Measurements from ENCODE around the gene RER1. TPM values are rescaled to one million over a fixed set of nuclear protein-coding genes. Genes with fewer than 3 reads are reported as not detected.

The RER1 gene
- total RNA-seq, 1 donor from 2014 or later = 79.1 TPM

GRCh38 chr1:2375923-2376260 lies 15.7 kb upstream of the RER1 start:
- no peak for DNase-seq (ENCODE audit: low read depth)
- Histone ChIP-seq H3K4me3 (ENCODE audit: low read depth, low read length) (no peak overlapping the region), H3K27me3 (ENCODE audit: control insufficient read depth, insufficient read depth, low read length) (peaks cover 12% of the 10 kb centered on the region), H3K36me3 (ENCODE audit: control insufficient read depth, insufficient read depth, low read length) (no peaks in the 10 kb centered on the region)
- no peak for TF ChIP-seq CTCF (IDR thresholded peaks at IDR 0.05; ENCODE audit: insufficient read depth, low read length, poor library complexity, severe bottlenecking)

GRCh38 chr1:2376261-2376741 lies 15.3 kb upstream of the RER1 start:
- no peak for TF ChIP-seq CTCF (IDR thresholded peaks at IDR 0.05; ENCODE audit: insufficient read depth, low read length, poor library complexity, severe bottlenecking)
- no peak for DNase-seq (ENCODE audit: low read depth)
- peaks cover 12% of the 10 kb centered on the region for H3K27me3 ChIP-seq (ENCODE audit: control insufficient read depth, insufficient read depth, low read length)
- no peaks in the 10 kb centered on the region for H3K36me3 ChIP-seq (ENCODE audit: control insufficient read depth, insufficient read depth, low read length)
- H3K4me3 ChIP-seq (ENCODE audit: low read depth, low read length) = no peak overlapping the region

DNA sequence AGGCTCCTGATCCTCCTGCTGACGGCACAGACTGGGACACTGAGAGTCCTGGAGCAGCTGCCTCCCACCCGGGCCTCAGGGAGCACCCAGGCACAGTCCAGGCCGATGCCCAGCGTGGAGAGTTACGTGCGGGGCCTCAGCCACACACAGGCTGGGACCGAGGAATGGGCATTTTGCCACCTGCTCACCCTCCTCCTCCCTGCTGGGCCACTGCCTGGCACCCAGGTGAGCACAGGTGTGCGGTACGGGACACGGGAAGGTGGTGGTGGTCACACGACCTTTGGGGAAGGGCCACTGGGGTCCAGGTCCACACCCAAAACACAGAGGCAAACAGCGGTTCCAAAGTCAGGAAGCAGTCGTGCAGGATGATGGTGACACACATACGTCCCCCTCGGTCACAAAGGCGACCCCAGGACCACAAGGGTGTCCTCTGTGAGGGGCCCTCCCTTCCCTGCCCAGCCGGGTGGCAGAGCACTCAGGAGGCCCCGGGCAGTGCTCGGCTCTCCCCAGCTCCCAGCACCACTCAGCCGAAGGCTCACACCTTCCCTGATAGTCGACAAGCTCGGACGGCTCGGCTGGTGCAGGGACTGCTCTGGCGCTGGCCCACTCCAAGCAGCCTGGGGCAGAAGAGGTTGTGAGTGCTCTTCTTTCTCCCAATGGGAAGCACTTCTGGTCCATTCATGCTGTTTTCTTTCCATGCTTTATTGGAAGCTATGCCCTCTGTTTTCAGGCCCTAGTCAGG lies 14.5 kb upstream of the RER1 start:
- H3K36me3 ChIP-seq (ENCODE audit: control insufficient read depth, insufficient read depth, low read length) = no peaks in the 10 kb centered on the region
- H3K4me3 ChIP-seq (ENCODE audit: low read depth, low read length) = no peak overlapping the region
- TF ChIP-seq CTCF (IDR thresholded peaks at IDR 0.05; ENCODE audit: insufficient read depth, low read length, poor library complexity, severe bottlenecking) = no peak
- H3K27me3 ChIP-seq (ENCODE audit: control insufficient read depth, insufficient read depth, low read length) = peaks cover 12% of the 10 kb centered on the region
- DNase-seq (ENCODE audit: low read depth) = no peak

DNA sequence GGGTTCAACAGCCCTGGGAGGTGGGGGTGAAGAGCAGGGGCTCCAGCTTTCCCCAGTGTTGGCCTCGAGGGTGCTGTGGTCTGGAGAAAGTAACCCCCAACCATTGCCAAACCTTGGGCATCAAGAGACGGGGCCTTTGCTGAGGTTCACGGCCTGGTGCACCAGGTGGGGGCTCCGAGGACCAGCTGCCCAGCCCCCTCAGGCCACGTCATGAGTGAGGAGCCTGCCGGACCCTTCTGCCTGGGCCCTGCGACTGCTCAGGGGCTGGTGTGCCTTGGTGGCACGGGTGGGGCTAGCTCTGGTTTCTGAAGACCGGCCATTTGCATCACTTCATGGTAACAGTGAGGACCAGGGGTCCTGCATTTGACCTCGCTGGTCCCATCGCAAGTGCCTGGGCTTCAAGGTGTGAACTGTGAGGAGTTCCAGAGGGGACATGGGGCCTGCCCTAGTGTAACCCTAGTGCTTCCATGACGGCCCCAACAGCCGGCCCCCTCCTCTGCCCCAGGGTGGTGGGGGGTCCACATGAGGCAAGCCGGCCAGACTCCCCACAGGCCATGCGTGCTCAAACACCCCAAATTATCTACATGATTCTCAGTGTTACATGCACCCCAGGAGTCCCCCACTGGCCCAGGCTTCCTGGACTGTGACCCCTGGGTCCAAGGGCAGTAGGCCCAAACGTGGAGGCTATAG lies 13.7 kb upstream of the RER1 start:
- Histone ChIP-seq H3K27me3 (ENCODE audit: control insufficient read depth, insufficient read depth, low read length) (peaks cover 12% of the 10 kb centered on the region), H3K36me3 (ENCODE audit: control insufficient read depth, insufficient read depth, low read length) (no peaks in the 10 kb centered on the region), H3K4me3 (ENCODE audit: low read depth, low read length) (no peak overlapping the region)
- DNase-seq (ENCODE audit: low read depth) = no peak
- TF ChIP-seq CTCF (IDR thresholded peaks at IDR 0.05; ENCODE audit: insufficient read depth, low read length, poor library complexity, severe bottlenecking) = no peak

GRCh38 chr1:2378441-2378851 lies 13.2 kb upstream of the RER1 start:
- no peak overlapping the region for H3K4me3 ChIP-seq (ENCODE audit: low read depth, low read length)
- no peak for DNase-seq (ENCODE audit: low read depth)
- peaks cover 12% of the 10 kb centered on the region for H3K27me3 ChIP-seq (ENCODE audit: control insufficient read depth, insufficient read depth, low read length)
- TF ChIP-seq CTCF (IDR thresholded peaks at IDR 0.05; ENCODE audit: insufficient read depth, low read length, poor library complexity, severe bottlenecking) = no peak
- H3K36me3 ChIP-seq (ENCODE audit: control insufficient read depth, insufficient read depth, low read length) = no peaks in the 10 kb centered on the region

Data from kidney epithelial cell (primary cell).